Measurements from ENCODE around the gene GMNN.

- TF ChIP-seq CTCF (tag by site-specific recombination; IDR thresholded peaks at IDR 0.05) (no peak), ZNF624 (tag by site-specific recombination; IDR thresholded peaks at IDR 0.05) (no peak), ZNF292 (tag by site-specific recombination; IDR thresholded peaks at IDR 0.05; ENCODE audit: borderline replicate concordance, low read depth) (no peak), ZNF558 (tag by site-specific recombination; IDR thresholded peaks at IDR 0.05) (no peak), HOXA7 (CRISPR knock-in tag; IDR thresholded peaks at IDR 0.05; ENCODE audit: borderline replicate concordance) (no peak), ZNF639 (tag by site-specific recombination; IDR thresholded peaks at IDR 0.05) (no peak), ZBTB7A (tag by site-specific recombination; IDR thresholded peaks at IDR 0.05; ENCODE audit: low read depth) (no peak), ZNF692 (tag by site-specific recombination; IDR thresholded peaks at IDR 0.05) (no peak), ZFP37 (tag by site-specific recombination; IDR thresholded peaks at IDR 0.05) (no peak)
- TF ChIP-seq, protein P1, sequence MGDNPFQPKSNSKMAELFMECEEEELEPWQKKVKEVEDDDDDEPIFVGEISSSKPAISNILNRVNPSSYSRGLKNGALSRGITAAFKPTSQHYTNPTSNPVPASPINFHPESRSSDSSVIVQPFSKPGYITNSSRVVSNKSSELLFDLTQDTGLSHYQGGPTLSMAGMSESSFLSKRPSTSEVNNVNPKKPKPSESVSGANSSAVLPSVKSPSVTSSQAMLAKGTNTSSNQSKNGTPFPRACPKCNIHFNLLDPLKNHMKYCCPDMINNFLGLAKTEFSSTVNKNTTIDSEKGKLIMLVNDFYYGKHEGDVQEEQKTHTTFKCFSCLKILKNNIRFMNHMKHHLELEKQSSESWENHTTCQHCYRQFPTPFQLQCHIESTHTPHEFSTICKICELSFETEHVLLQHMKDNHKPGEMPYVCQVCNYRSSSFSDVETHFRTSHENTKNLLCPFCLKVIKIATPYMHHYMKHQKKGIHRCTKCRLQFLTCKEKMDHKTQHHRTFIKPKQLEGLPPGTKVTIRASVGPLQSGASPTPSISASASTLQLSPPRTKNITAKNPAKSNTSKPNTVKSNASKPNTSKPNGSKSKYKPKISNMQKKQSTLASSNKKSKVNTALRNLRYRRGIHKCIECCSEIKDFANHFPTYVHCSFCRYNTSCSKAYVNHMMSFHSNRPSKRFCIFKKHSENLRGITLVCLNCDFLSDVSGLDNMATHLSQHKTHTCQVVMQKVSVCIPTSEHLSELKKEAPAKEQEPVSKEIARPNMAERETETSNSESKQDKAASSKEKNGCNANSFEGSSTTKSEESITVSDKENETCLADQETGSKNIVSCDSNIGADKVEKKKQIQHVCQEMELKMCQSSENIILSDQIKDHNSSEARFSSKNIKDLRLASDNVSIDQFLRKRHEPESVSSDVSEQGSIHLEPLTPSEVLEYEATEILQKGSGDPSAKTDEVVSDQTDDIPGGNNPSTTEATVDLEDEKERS (tag by site-specific recombination; IDR thresholded peaks at IDR 0.05), result no peak
- TF ChIP-seq, protein P2, sequence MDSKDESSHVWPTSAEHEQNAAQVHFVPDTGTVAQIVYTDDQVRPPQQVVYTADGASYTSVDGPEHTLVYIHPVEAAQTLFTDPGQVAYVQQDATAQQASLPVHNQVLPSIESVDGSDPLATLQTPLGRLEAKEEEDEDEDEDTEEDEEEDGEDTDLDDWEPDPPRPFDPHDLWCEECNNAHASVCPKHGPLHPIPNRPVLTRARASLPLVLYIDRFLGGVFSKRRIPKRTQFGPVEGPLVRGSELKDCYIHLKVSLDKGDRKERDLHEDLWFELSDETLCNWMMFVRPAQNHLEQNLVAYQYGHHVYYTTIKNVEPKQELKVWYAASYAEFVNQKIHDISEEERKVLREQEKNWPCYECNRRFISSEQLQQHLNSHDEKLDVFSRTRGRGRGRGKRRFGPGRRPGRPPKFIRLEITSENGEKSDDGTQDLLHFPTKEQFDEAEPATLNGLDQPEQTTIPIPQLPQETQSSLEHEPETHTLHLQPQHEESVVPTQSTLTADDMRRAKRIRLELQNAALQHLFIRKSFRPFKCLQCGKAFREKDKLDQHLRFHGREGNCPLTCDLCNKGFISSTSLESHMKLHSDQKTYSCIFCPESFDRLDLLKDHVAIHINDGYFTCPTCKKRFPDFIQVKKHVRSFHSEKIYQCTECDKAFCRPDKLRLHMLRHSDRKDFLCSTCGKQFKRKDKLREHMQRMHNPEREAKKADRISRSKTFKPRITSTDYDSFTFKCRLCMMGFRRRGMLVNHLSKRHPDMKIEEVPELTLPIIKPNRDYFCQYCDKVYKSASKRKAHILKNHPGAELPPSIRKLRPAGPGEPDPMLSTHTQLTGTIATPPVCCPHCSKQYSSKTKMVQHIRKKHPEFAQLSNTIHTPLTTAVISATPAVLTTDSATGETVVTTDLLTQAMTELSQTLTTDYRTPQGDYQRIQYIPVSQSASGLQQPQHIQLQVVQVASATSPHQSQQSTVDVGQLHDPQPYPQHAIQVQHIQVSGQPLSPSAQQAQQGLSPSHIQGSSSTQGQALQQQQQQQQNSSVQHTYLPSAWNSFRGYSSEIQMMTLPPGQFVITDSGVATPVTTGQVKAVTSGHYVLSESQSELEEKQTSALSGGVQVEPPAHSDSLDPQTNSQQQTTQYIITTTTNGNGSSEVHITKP (tag by site-specific recombination; IDR thresholded peaks at IDR 0.05), result no peak
Observed at GRCh38 chr6:24823185-24823584, 48.4 kb downstream of the GMNN start.
